GM21717 (cell line): Measurements from ENCODE around the gene GSG1L.

Experiments used
- ATAC-seq: cut with Tn5 transposase; IDR thresholded peaks from one replicate; pipeline ENCODE4 v1.9.1; 2021; ENCODE audit warnings: mild to moderate bottlenecking, moderate library complexity; ENCODE audit not compliant: unreplicated experiment

The GSG1L gene

DNA sequence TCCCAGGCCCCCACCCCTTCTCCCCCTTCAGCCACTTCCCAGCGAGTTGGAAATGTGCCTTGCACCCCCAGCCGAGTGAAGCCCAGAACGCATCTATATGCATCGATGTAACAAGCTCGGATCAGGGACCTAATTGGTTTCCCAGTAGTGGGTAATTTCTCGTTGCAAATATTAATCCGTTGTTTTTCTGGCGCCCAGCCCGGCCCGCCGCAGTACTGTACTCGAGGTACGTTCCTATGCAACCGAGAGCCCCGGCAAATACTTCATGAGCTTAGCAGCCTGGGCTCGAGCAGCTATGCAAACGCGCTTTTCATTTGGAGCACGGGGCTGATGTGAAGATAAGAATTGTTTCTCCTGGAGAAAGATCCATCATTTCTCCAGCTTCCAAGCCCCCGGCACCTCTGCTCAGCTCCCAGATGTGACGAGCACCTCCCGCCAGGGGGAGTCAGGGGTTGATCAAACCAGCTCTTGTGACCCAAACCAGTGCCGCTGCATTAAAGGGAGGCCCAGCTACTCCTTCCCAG, 283.8 kb downstream of the GSG1L start:
- ATAC-seq, result no peak

DNA sequence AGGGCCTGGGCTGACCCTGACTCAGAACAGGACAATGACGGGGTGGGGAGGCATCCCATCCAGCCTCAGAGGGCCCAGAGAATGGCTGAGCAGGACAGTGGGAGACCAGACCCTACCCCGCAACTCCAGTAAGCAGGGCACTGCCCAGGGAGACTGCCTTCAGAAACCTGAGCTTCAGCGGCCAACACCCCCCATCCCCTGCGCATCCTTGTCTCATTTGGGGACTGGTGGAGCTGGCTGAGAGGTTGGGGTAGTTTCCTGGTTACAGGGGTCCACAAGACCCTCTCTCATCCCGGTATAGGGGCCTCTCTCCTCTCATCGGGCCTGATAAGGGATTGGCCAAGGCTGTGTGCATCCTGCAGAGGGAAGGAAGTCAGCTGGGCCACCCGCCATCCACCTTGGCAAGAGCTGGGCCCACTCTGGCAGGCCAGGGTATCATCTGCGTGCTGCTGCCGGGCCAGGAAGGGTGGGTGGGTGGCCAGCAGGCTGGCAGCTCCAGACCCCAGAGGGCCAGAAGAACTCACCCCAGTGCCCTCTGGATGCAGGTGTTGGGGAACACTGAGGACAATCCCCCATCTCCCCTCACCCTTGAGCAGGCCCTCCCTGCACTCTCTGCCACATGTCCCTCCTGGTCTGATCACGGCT, 284.5 kb downstream of the GSG1L start:
- ATAC-seq, result no peak

DNA sequence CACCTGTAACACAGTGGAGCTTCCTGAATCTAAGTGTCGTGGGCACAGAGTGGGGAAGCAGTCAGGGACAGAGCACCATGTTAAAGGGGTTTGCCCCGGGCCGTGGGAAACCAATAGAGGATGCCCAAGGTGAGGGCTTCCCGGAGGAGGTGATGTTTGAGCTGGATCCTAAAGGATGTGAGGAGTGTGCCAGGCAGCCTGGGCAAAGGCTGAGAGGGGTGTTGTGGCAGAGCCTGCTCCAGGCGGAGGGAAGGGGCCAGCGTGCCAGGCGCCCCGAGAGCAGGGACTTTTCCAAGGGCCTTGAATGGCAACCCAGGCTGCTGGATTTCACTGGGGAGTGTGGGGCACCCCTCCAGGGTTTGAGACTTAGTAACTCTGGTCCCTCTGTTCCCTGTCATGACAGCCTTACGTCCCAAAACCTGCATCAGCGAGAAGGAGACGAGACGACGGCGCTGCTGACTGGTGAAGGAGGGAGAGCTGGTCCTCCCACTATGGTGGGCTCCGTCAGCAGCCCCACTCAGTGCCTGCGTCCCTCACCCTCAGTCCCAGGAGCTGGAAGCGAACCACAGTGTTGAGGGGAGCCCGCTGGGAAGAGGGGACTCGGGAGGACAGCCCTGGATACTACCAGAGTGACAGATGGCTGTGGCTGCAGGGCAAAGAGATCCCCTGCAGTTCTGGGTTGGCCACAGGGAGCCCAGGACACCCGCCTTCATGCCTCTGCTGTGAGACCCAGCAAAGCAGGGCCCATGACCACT, 285.2 kb downstream of the GSG1L start:
- no peak for ATAC-seq

DNA sequence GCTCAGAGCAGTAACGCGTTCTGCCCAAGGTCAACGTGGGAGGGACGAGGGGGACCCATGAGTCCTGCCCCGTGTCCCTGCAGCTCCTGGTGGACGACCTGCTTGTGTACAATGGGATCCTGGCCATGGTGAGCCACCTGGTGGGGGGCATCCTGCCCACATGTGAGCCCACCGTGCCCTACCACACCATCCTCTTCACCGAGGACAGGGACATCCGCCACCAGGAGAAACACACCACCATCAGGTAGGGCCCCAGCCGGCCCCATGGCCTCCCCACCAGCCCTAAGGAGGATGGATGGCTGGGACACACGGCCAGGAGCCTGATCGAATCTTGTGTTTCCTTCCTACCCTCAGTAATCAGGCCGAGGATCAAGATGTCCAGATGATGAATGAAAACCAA, 286.0 kb downstream of the GSG1L start:
- no peak for ATAC-seq

DNA sequence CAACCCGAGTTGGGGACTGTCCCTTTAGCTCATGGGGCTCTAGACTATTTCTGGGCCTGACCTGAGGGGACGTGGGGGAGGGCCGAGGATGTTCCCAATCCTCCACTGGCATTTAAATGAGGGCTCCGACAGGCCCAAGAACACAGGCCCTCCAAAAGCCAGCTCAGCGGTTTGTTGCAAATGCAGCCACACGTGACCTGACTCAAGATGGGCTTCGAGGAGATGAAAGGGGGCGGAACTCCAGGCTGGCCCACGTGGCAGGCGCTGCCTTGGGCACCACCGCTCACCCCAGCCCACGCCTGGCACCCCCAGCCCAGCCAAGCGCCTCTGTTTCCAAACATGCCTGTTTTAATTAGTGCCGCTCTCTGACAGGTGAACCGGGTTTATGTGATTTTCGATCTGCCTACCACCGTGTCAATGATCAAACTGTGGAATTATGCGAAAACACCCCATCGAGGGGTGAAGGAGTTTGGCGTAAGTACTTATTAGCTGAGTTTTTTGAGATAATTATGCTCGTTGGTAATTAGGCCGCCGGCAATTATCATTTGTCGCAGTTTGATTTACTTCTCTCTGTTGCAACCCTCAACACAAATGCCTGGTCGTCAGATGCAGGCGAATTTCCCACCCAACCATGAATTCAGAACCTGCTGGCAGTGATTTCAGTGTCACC, 286.8 kb downstream of the GSG1L start:
- ATAC-seq, result no peak

DNA sequence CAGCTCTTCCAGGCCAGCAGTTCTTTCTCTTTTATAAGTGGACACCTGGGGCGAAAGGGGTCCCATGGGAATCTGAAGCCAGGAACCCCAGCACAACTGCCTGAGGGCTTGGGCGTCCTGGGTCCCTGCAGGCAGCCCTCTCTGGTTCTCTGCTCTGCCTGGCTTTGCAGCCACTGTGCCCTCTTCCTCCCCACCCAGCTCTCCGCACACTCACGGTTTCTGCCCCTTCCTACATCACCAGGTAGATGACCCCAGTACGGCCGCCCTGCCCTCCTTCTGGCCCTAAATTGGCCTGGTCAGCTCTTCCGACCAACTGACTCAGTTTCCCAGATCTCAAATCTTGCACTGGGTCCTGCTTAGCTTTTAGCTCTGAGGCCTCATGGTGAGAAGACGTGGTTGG, 288.3 kb downstream of the GSG1L start:
- ATAC-seq, result no peak

DNA sequence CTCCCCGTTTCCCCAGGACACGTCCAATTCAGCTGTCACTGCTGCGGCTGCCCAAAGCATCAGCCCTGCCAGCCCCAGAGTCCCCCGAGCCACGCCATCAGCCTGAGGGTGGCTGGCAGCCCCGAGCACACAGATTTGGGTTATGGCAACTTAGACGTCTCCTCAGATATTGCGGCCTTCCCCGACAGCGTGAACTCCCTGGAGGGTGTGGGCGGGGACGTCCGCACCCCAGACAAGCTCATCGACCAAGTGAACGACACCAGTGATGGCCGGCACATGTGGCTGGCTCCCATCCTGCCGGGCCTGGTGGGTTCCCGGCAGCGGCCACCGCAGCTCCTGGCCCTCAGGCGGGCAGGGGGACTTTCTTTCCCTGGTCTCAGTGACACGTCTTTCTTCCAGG, 288.7 kb downstream of the GSG1L start:
- ATAC-seq, result no peak

DNA sequence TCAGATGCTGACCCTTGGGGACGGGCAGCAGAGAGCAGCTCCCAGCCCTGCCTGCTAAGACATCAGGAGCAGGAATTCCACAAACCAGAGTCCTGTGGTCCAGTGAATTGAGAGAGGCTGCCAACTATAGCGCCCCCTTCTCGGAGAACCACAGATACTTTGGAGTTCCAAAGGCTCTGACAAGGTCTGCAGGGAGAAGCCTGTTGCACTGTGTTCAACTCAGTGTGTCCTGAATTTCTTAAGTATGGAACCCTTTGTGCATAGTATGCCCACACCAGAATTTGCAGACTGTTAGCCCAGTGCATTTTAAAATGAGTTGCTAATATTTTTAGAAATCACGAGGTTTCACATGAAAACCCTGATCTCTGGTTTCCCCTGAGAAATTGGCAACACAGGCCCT, 290.2 kb downstream of the GSG1L start:
- no peak for ATAC-seq

DNA sequence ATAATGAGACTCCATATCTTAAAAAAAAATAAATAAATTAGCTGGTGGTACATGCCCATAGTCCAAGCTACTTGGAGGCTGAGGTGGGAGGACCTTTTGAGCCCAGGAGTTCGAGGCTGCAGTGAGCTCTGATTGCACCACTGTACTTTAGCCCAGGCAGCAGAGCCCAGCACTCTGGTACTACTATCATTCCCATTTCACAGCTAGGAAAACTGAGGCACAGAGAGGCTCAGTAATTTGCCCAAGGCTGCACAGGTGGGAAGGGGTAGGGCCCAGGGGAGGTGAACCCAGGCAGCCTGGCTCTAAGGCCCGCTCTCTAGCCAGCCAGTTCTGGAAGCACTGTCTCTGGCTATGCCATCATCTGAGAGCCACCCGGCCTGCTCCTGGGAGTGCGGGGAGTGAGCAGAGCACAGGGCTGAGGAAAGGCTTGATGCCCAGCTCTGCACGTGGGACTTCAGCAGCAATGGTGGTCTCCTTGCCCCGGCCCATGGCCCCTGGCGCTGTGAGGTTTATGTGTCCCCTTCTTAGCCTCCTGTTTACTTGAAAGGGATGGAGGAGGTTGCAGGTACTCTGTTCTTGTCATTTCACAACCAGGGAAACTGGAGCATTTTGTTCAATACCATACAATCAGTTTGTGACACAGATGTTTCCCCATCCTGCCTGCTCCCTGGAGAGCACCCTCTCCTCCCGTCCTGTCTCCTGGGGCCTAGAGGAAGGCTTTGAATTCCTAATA, 291.3 kb downstream of the GSG1L start:
- no peak for ATAC-seq

DNA sequence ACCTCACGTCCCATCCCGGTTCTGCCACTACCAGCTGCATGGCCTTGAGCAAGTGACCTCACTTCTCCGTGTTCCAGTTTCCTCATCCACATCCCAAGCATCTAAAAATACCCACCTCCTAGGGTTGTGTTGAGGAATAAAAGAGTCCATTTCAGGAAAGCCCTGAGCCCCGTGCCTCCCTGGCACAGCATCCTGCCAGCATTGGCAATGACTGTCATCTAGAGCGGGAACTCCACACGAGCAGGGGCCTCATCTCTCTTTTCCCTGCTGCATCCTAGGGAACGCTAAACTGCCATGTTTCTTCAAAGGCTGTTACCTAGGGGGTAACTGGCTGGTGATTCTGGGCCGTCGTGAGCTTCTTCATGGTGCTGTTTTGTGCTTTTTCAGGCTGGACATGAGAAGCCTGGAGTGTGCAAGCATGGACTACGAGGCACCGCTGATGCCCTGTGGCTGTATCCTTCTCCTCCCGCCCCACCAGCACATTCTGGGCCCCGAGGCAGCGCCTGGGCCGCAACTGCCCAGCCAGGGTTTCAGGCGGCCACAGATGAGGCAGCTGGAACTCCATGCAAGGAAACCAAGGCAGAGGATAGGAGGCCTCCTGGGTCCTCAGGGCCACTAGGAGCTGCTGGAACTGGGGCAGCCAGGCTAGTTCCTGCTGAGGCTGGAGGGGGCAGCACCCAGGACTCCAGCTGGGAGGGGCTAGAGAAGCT, 292.2 kb downstream of the GSG1L start:
- no peak for ATAC-seq

DNA sequence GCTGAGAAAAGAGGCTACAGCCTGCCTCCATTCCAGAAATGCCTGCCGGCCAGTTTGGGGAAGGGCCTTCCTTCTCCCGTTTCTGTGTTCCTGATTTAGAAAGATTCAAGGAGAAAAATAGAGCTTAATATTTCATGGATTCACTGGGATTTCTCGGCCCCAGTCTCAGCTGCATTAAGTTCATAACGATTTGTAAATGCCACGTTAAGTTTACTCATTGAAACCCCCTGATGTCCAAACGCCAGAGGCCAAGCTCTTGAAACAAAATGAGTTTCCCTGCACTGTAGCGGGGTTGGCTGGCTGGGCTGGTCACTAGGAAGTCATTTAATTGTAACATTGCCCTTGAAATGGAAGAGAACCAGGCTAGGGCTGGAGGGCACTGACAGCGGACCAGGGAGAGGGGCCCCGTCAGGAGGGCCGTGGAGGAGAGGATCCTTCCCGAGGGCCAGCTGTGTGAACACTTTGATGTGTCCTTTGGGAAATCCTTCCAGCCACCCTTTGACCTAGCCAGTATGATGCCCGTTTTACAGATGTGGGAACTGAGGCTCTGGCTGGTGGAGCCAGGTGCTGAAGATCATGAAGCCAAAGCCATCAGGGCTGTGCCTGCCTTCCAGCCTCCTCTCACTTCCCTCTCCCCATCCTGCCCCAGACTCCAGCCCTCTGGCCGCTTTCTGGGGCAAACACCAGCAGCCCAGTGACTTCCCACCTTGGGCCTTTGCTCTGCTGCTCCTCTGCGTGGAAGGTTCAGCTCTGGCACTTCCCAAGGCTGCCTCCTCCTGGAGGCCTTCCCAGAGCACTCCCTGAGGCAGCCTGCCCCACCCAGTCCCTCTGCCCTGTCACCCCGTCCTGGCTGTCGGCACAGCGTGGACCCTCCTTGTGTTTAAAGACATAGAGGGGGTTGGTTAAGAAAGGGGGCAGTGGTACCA, 293.0 kb downstream of the GSG1L start:
- no peak for ATAC-seq

DNA sequence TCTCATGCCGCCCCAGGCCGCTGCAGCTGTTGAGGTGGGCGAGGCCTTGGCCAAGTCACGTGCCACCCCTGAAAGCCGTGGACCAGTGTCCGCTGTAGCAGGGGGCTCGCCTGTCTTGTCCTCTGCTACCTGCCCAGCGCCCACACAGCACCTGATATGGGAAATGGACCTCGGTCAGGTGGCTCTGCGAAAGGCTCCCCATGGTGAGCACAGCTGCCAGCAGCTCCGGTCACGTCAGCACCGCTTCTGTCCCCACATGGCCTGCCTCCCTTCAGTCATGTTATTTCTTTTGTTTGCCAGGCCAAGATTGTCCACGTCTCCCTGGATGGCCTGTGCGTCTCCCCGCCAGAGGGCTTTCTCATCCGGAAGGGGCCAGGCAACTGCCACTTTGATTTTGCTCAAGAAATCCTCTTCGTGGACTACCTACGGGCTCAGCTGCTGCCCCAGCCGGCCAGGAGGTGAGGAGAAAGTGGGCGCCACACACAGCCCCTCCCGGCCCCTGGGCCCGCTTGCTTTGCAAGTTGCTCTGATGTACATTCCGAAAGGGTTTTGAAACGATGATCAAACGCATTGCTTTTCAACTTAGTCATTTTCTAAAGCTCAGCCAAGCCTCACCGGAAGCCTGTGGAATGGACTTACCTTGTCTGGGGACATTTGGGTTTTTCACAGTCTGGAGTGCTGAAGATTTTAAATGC, 293.8 kb downstream of the GSG1L start:
- ATAC-seq, result no peak

DNA sequence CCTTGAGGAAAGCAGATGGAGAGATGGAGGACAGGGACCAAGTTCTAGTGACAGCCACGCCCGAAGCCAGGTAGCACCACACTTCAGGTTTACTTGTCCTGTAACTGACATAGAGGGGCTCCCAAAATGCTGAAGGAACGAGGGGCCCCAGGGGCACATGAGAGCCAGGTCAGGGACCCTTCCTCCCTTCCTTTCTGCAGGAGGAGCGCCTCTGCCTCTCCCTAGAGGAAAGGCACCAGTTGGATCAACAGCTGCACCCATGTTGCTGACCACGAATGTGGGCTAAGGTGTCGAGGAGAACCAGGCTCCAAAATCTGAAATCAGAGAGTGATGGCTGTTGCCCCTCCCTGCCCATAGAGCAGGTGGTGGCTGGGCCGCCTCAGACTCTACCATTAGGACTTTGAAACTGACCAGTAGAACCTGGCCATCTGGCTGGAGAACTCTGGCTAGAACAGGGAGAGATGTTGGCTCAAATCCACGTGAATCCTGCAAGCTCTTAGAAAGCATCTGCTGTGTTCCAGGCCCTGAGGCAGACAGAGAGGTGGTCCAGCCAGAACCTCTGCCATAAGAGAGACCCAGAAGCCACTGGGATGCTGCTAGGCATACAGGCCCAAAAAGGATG, 294.8 kb downstream of the GSG1L start:
- no peak for ATAC-seq

DNA sequence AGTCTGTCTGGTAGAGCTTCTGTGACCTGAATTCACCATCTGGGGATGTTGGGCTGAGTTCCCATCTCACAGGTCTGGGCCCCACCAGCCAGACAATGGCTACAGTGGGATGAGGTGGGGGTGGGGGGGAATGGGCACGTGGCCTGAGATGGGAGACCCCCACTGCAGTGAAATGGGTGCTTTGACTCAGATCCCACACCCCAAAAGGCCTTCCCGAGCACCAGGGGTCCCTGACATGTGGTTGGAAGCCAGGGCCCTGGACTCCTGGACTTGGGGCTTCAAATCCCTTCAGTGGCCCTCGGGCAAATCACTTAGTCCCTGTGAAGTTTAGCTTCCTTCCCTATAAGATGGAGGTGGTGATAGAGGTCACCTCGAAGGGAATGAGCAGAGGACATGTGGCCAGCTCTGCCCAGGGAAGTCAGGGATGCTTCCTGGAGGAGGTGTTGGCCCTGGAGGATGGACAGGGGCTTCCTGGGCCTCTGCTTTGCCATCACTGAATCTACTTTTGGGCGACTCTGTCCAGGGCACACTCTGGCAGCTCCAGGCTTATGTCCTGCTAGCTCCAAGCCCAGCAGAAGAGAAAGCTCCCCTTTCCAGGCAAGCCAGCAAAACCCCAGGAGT, 295.4 kb downstream of the GSG1L start:
- ATAC-seq, result no peak

DNA sequence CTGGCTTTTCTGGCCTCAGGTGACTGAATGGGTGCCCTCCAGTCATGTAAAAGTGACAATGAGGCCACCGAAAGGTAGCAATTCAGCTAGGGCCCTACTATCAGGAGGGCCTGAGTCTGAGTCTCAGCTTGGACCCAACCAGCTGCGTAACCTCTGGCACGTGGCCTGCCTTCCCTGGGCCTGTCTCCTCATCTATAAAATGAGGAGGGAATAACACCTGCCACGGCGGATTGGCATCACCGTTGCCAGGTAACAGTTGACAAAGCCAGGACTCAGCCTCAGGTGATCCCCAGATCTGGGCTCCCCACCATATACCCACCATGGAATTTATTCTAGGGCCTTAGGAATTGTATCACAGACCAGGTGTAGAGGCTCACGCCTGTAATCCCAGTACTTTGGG, 296.4 kb downstream of the GSG1L start:
- ATAC-seq, result no peak

DNA sequence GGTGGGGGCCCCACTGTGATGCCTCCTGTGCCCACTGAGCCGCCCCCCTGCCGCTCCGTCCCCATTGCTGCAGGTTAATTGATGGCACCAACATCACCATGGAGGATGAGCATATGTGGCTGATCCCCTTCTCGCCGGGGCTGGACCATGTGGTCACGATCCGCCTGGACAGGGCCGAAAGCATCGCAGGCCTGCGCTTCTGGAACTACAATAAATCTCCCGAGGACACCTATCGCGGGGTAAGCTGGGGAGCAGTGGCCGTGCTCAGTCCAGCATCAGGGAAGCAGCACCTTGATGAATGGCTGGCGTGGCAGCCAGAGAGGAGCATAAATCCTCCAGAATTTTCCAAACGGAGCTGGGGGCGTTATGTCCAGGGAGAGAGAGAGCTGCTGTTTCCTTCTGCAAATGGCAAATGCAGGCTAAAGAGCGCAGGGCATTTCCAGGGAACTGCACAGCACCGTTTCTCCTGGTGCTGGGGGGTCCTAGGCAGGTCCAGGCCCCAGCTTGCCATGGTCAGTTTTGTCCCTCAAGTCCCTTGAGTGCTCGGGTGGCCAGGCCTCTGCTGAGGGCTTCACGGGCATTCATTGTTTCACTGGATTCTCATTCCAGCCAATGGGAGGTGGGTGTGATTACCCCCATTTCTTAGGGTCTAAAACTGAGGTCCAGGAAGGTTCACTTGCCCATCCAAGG, 297.1 kb downstream of the GSG1L start:
- no peak for ATAC-seq

DNA sequence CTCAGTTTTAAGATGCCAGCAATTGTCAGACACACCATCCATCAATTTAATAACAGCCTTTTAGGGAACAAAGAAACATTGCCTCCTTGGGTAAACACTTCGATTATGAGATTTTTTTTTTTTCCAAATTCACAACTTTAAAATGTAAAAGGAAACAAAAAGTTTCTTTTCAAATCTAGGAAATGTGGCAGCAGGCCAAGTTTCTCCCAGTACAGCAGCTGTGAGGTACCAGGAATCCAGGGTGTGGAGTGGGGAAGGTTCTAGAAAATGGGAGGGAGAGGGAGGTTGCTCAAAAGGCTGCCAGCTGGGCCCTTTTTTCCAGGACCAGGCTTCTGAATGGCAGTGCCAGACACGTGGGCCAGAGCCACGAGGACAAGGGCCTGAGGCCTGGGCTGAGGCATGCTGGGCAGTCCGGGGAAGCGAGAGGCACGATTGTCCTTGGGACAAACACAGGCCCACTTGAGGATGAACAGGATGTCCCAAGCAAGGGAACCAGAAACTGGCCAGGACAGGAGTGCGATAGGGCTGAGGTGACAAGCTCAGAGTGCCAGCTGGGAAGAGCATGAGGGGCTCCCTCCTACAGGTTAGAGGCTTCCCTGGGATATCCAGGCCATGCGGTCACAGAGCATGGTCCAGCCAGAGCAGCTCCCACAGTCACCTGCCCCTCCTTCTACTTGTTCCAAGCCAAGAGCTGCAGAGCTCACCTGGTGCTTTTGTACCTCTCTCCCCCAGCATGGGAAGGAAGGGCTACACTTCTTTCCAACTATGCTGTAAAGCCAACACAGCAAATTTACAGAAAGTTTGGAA, 298.4 kb downstream of the GSG1L start:
- ATAC-seq, result no peak
